Upper lobe of left lung (tissue), 4 donors: ENCODE measurements around the gene OTP.

Experiments
- CTCF ChIP-seq, 6 experiments: fragments of 450-650 bp in 4 of 6; fragments of 200-600 bp in 2 of 6; sonication (generic) in 2 of 6; IDR thresholded peaks; one replicate each; pipeline ENCODE4 v1.5.1; 2016 to 2019; ENCODE audit warnings: antibody characterized with exemption in 6 of 6
- EP300 ChIP-seq, 4 donors: sonication (generic); formaldehyde crosslinking; IDR thresholded peaks; one replicate each; pipeline ENCODE4 v1.5.1; 2017; ENCODE audit warnings: antibody characterized with exemption in 4 of 4, control low read depth in 2 of 4
- POLR2A ChIP-seq, 4 donors: fragments of 450-650 bp; IDR thresholded peaks; one replicate each; pipeline ENCODE4 v1.5.1; 2016 to 2017; ENCODE audit warnings: antibody characterized with exemption in 4 of 4, mild to moderate bottlenecking in 2 of 4
- POLR2AphosphoS5 ChIP-seq, 2 donors: sonication (generic); formaldehyde crosslinking; IDR thresholded peaks; one replicate each; pipeline ENCODE4 v1.5.1; 2017; ENCODE audit warnings: antibody characterized with exemption in 2 of 2

- TF ChIP-seq EP300 (IDR thresholded peaks at IDR 0.05) (no peak), CTCF (IDR thresholded peaks at IDR 0.05) (no peak), POLR2A (IDR thresholded peaks at IDR 0.05) (no peak), POLR2AphosphoS5 (IDR thresholded peaks at IDR 0.05) (no peak)
Observed at GRCh38 chr5:77643654-77644370, 5.3 kb upstream of the OTP start.
